ENCODE measurements around the gene U2SURP. TPM values are rescaled to one million over a fixed set of nuclear protein-coding genes. Genes with fewer than 3 reads are reported as not detected.

U2SURP gene
- total RNA-seq, 4 donors from 2014 or later = 67.4 to 138 (median 78.8) TPM

DNA sequence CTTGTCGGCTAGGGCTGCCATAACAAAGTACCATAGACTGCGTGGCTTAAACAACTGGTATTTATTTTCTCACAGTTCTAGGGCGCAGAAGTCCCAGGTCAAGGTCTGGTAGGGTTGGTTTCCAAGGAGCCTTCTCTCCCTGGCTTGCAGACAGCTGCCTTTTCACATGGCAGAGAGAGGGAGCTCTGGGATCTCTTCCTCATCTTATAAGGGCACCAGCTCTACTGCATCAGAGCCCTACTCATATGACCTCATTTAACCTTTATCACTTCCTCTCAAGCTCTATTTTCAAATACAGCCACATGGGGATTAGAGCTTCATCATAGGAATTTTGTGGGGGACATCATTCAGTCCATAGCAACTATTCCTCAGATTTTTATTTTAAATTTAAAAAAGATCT is 20.3 kb upstream of the U2SURP start:
- Histone ChIP-seq H3K36me3 (no peaks in the 10 kb centered on the region), H3K9me3 (no peaks in the 10 kb centered on the region), H3K4me3 (no peak overlapping the region), H3K27me3 (no peaks in the 10 kb centered on the region), H3K27ac (no peak overlapping the region), H3K4me1 (no peaks in the 10 kb centered on the region)
- TF ChIP-seq, protein P1, sequence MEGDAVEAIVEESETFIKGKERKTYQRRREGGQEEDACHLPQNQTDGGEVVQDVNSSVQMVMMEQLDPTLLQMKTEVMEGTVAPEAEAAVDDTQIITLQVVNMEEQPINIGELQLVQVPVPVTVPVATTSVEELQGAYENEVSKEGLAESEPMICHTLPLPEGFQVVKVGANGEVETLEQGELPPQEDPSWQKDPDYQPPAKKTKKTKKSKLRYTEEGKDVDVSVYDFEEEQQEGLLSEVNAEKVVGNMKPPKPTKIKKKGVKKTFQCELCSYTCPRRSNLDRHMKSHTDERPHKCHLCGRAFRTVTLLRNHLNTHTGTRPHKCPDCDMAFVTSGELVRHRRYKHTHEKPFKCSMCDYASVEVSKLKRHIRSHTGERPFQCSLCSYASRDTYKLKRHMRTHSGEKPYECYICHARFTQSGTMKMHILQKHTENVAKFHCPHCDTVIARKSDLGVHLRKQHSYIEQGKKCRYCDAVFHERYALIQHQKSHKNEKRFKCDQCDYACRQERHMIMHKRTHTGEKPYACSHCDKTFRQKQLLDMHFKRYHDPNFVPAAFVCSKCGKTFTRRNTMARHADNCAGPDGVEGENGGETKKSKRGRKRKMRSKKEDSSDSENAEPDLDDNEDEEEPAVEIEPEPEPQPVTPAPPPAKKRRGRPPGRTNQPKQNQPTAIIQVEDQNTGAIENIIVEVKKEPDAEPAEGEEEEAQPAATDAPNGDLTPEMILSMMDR (IDR thresholded peaks at IDR 0.05) = no peak
- no peak for TF ChIP-seq POLR2A (IDR thresholded peaks at IDR 0.05)
- no peak for DNase-seq

DNA sequence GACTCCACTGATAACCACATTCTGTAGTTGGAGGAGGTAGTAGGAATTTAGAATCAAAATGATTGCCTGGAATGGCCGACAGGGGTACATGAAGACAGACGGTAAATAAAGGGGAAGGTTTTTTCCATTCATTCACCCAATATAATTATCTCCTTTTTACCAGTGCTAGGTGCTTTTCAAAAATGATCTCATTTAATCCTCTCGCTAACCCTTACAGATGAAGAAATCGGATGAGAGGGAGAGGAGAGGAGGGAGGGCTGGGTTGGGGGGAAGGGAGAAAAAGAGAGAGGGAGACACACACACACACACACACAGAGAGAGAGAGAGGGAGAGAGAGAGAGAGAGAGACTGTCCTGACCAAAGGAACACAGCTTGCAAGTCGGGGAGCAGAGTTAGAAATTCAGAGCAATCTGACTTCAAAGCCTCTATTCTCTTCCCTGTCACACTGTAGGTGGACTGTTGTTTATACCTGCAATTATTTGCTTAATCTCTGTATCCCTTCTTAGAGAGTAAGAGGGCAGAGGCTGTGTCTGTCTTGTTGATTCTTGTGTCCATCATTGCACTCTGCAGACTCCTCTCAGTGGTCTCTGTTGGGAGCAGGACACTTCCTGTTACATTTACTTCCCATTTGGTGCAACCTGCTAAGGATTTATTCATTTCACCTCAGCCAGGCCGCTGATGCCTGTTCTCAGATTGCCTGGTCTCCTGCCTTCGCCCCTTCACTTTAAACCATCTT is 19.2 kb upstream of the U2SURP start:
- no peaks in the 10 kb centered on the region for H3K27me3 ChIP-seq
- DNase-seq = no peak
- H3K4me1 ChIP-seq = no peaks in the 10 kb centered on the region
- H3K36me3 ChIP-seq = no peaks in the 10 kb centered on the region
- TF ChIP-seq, protein P1 (IDR thresholded peaks at IDR 0.05) = no peak
- no peak for TF ChIP-seq POLR2A (IDR thresholded peaks at IDR 0.05)
- no peaks in the 10 kb centered on the region for H3K9me3 ChIP-seq
- no peak overlapping the region for H3K27ac ChIP-seq
- H3K4me3 ChIP-seq = no peak overlapping the region

DNA sequence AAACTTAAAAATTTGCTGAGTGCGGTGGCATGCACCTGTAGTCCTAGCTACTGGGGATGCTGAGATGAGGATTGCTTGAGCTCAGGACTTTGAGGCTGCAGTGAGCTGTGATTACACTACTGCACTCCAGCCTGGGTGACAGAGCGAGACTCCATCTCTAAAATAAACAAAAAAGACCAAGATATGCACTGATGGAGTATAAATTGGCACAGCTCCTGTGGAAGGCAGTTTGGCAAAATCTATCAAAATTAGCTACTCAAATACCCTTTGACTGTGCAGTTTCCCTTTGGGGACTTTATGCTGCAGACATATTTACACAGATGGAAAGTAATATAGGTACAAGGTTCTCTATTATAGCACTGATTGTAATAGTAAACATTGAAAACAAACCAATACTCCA is 18.1 kb upstream of the U2SURP start:
- DNase-seq = no peak
- H3K4me1 ChIP-seq = no peaks in the 10 kb centered on the region
- no peak for TF ChIP-seq POLR2A (IDR thresholded peaks at IDR 0.05)
- TF ChIP-seq, protein P1 (IDR thresholded peaks at IDR 0.05) = no peak

DNA sequence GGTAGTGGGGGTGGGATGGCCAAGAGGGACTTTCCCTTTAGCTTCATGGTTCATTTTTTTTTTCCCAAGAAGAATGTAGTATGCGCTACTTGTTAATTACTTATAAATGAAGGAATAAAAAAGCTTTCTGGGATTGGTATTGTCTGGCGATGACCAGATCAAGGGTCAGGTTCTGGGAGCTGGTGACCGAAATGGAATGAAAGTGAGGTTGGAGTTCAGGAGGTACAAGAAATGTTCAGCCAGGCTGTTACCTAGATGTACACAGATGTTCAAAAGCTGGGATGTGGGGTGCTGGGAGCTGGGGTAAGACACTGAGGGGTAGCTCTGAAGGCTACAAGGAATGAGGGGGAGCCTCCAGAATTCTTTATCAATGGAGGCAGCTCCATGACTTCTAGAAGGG is 17.1 kb upstream of the U2SURP start:
- Histone ChIP-seq H3K36me3 (no peaks in the 10 kb centered on the region), H3K4me1 (no peaks in the 10 kb centered on the region), H3K9me3 (no peaks in the 10 kb centered on the region), H3K27ac (no peak overlapping the region), H3K4me3 (no peak overlapping the region), H3K27me3 (no peaks in the 10 kb centered on the region)
- DNase-seq = no peak
- TF ChIP-seq POLR2A (IDR thresholded peaks at IDR 0.05) = no peak
- TF ChIP-seq, protein P1 (IDR thresholded peaks at IDR 0.05) = no peak

More for the DNA sequence above, 18.1 kb upstream of the U2SURP start:
- no peak overlapping the region for H3K4me3 ChIP-seq
- no peaks in the 10 kb centered on the region for H3K9me3 ChIP-seq
- no peaks in the 10 kb centered on the region for H3K36me3 ChIP-seq
- H3K27me3 ChIP-seq = no peaks in the 10 kb centered on the region
- no peak overlapping the region for H3K27ac ChIP-seq

DNA sequence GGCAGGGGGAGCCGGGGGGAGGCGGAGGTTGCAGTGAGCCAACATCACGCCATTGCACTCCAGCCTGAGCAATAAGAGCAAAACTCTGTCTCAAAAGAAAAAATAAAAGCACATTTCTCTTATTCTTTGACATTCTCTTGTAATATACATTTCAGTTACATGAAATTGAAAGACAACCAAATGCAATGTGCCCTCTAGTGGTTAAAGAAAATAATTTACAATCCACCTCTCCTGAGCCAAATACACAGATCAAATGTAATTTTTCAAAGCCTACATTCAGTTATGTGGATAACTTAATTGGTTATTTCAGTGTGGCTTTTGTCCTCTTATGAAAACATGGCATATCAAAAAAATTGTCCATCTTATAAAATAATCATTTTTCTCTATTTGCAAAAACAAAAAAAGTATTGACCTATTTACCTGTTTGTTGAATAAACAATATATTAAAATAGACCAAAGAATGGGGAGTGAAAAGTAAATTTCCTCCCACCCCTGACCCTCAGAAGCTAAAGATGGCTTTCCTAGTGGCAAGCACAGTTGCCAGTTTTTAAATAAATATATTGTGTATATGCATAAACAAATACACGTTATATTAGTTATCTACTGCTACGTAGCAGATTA is 14.2 kb upstream of the U2SURP start:
- H3K4me1 ChIP-seq = no peaks in the 10 kb centered on the region
- no peak overlapping the region for H3K4me3 ChIP-seq
- H3K9me3 ChIP-seq = no peaks in the 10 kb centered on the region
- no peak overlapping the region for H3K27ac ChIP-seq
- no peaks in the 10 kb centered on the region for H3K36me3 ChIP-seq
- TF ChIP-seq, protein P1 (IDR thresholded peaks at IDR 0.05) = peak; percentile 30 to 77 (median 69)
- no peak for TF ChIP-seq POLR2A (IDR thresholded peaks at IDR 0.05)
- DNase-seq = no peak
- H3K27me3 ChIP-seq = no peaks in the 10 kb centered on the region

Measured in Peyer's patch (tissue), 4 donors.